HepG2 (cell line): ENCODE data around the gene VMO1. TPM values are rescaled to one million over a fixed set of nuclear protein-coding genes. Genes with fewer than 3 reads are reported as not detected.
A peak's percentile ranks its signal among the peaks of the same experiment; 100 is the strongest.

Source experiments
- ATF7-NPFF ChIP-seq: sonication (generic); formaldehyde crosslinking; IDR thresholded peaks from 2 replicates; pipeline ENCODE4 v1.8.1; 2023; ENCODE audit warnings: mild to moderate bottlenecking, low read depth, missing genetic modification reagents, moderate library complexity
- CAMTA2 ChIP-seq: sonication (generic); formaldehyde crosslinking; IDR thresholded peaks from 2 replicates; pipeline ENCODE4 v1.4.0; 2020; ENCODE audit warnings: mild to moderate bottlenecking, missing genetic modification reagents, borderline replicate concordance
- ERF ChIP-seq: IDR thresholded peaks from 2 replicates; pipeline ENCODE4 v1.6.1; 2018; ENCODE audit warnings: missing biosample characterization, missing genetic modification reagents
- HES4 ChIP-seq: sonication (generic); formaldehyde crosslinking; IDR thresholded peaks from 2 replicates; pipeline ENCODE4 v1.9.0; 2021; ENCODE audit warnings: mild to moderate bottlenecking, missing genetic modification reagents, borderline replicate concordance
- MBD4 ChIP-seq: IDR thresholded peaks from 2 replicates; pipeline ENCODE4 v1.6.1; 2012; ENCODE audit warnings: low read length, inconsistent platforms, borderline replicate concordance
- NBN ChIP-seq: fragments of 450-650 bp; conservative IDR thresholded peaks from 2 replicates; pipeline ENCODE4 v1.6.1; 2017
- NFIC ChIP-seq: IDR thresholded peaks from 2 replicates; pipeline ENCODE4 v1.6.1; 2012; ENCODE audit warnings: mild to moderate bottlenecking, low read length, inconsistent platforms
- ONECUT2 ChIP-seq: sonication (generic); formaldehyde crosslinking; IDR thresholded peaks from 2 replicates; pipeline ENCODE4 v1.4.0; 2020; ENCODE audit warnings: missing genetic modification reagents
- PAF1 ChIP-seq: IDR thresholded peaks from 2 replicates; pipeline ENCODE4 v1.6.1; 2016; ENCODE audit warnings: missing genetic modification reagents, missing compliant biosample characterization
- SMAD9 ChIP-seq: sonication (generic); formaldehyde crosslinking; IDR thresholded peaks from 2 replicates; pipeline ENCODE4 v1.5.1; 2020; ENCODE audit warnings: mild to moderate bottlenecking, missing genetic modification reagents
- SRSF1 ChIP-seq: fragments of 200-400 bp; formaldehyde crosslinking; optimal IDR thresholded peaks from 2 replicates; pipeline ENCODE3; 2017; ENCODE audit warnings: mild to moderate bottlenecking, low read depth, low read length, moderate library complexity
- TCF7L2 ChIP-seq: IDR thresholded peaks from 2 replicates; pipeline ENCODE4 v1.6.1; 2011; ENCODE audit warnings: mild to moderate bottlenecking, low read depth, low read length, moderate library complexity
- ZFP62 ChIP-seq: sonication (generic); formaldehyde crosslinking; IDR thresholded peaks from 2 replicates; pipeline ENCODE4 v1.4.0; 2020; ENCODE audit warnings: missing genetic modification reagents
- ZKSCAN8 ChIP-seq: IDR thresholded peaks from 2 replicates; pipeline ENCODE4 v1.6.1; 2016; ENCODE audit warnings: borderline replicate concordance, missing genetic modification reagents, missing compliant biosample characterization
- ZNF160 ChIP-seq: sonication (generic); formaldehyde crosslinking; IDR thresholded peaks from 2 replicates; pipeline ENCODE4 v1.8.0; 2022; ENCODE audit warnings: mild to moderate bottlenecking, inconsistent platforms, missing genetic modification reagents
- ZNF367 ChIP-seq: sonication (generic); formaldehyde crosslinking; IDR thresholded peaks from 2 replicates; pipeline ENCODE4 v1.4.0; 2020; ENCODE audit warnings: missing genetic modification reagents, borderline replicate concordance
- ZNF446 ChIP-seq: sonication (generic); formaldehyde crosslinking; IDR thresholded peaks from 2 replicates; pipeline ENCODE4 v1.5.0; 2020; ENCODE audit warnings: mild to moderate bottlenecking, missing genetic modification reagents
- ZNF552 ChIP-seq: sonication (generic); formaldehyde crosslinking; IDR thresholded peaks from 2 replicates; pipeline ENCODE4 v1.9.0; 2022; ENCODE audit warnings: missing genetic modification reagents, mild to moderate bottlenecking, borderline replicate concordance
- ZNF850 ChIP-seq: sonication (generic); formaldehyde crosslinking; conservative IDR thresholded peaks from 2 replicates; pipeline ENCODE4 v1.9.0; 2021; ENCODE audit warnings: mild to moderate bottlenecking, missing genetic modification reagents
- polyA plus RNA-seq, 8 experiments: library from polyadenylated mRNA; depleted of rRNA in 3 of 8; stranded (reverse) in 7 of 8; unstranded in 1 of 8; fragments of >200 nt; fragmentation: Illumina TruSeq in 4 of 8; extraction: Trizol in 4 of 8; gene quantifications; 2 replicates each; pipeline versions ENCODE4 v1.2.1 to v1.2.3, GENCODE V29; 2011 to 2016; ENCODE audit warnings: low read depth in 4 of 8, missing spikeins in 1 of 8, mixed read lengths in 1 of 8; ENCODE audit not compliant: insufficient read depth in 1 of 8
- total RNA-seq, 5 experiments: library from RNA; depleted of rRNA; stranded (reverse); fragments of >200 nt; fragmentation: Illumina TruSeq; extraction: Trizol; gene quantifications; 2 replicates each; pipeline ENCODE4 v1.2.3, GENCODE V29; 2016; ENCODE audit warnings: low read depth in 1 of 5
- TF ChIP-seq, protein P1 (sequence below): sonication (generic); formaldehyde crosslinking; IDR thresholded peaks from 2 replicates; pipeline ENCODE4 v1.4.0; 2020; ENCODE audit warnings: missing genetic modification reagents
- TF ChIP-seq, protein P2 (sequence below): sonication (generic); formaldehyde crosslinking; conservative IDR thresholded peaks from 2 replicates; pipeline ENCODE4 v1.4.0; 2020; ENCODE audit warnings: missing genetic modification reagents
- TF ChIP-seq, protein P3 (sequence below): sonication (generic); formaldehyde crosslinking; IDR thresholded peaks from 2 replicates; pipeline ENCODE4 v1.5.0; 2020; ENCODE audit warnings: mild to moderate bottlenecking, missing genetic modification reagents

Gene VMO1
- total and polyA plus RNA-seq, 2 of the 13 experiments (the other 11 are each of a cell fraction or from before 2014, with no cell fraction given): not detected

DNA sequence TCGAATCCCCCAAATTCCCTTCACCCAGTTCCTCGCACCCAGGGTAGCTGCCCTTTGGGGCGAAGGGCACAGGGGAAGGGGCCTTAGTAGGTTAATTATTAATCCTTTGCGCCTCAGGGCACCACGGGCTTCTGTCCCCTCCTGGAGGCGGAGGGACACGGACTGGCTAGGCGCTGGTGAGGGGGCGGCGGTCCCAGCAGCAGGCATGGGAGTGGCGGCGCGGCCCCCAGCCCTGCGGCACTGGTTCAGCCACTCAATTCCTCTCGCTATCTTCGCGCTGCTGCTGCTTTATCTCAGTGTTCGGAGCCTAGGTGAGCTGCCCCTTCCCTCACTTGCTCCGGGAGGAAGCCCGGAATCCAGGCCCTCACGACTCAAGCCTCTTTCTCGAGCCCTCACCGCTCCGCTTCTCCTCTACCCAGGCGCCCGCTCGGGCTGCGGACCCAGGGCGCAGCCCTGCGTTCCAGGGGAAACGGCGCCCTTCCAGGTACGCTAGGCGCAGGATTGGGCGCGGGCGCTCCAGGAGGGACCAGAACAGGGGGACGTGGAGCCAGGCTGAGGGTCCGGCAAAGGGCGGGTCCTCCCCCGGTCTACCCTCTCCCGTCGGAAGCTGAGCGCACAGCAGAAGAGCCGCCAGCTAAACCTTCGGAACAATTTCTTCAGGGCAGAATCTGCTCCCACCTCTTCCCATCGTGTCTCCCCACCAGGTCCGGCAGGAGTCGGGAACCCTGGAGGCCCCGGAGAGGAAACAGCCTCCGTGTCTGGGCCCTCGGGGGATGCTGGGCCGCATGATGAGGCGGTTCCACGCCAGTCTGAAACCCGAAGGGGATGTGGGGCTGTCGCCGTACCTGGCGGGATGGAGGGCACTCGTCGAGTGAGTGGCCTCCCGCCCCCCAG lies 2.9 kb upstream of the VMO1 start, which contains the start of gene GLTPD2 (continued):
- TF ChIP-seq, protein P1, sequence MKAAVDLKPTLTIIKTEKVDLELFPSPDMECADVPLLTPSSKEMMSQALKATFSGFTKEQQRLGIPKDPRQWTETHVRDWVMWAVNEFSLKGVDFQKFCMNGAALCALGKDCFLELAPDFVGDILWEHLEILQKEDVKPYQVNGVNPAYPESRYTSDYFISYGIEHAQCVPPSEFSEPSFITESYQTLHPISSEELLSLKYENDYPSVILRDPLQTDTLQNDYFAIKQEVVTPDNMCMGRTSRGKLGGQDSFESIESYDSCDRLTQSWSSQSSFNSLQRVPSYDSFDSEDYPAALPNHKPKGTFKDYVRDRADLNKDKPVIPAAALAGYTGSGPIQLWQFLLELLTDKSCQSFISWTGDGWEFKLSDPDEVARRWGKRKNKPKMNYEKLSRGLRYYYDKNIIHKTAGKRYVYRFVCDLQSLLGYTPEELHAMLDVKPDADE: no peak
- TF ChIP-seq ZFP62 (CRISPR knock-in tag) (no peak), ZNF160 (CRISPR knock-in tag) (no peak), HES4 (CRISPR knock-in tag) (no peak), ZNF367 (CRISPR knock-in tag) (0 out of 2 replicates have a peak, but pooled peaks have one; percentile 38), CAMTA2 (CRISPR knock-in tag) (0 out of 2 replicates have a peak, but pooled peaks have one; percentile 83), ONECUT2 (no peak), MBD4 (no peak), SMAD9 (CRISPR knock-in tag) (no peak), ZNF850 (CRISPR knock-in tag) (no peak), ZNF446 (no peak), NFIC (no peak), NBN (no peak), SRSF1 (peak; percentile 38), PAF1 (no peak), ZNF552 (CRISPR knock-in tag) (0 out of 2 replicates have a peak, but pooled peaks have one; percentile 63), TCF7L2 (no peak), ATF7-NPFF (CRISPR knock-in tag) (no peak; the same call in 1 of the 2 replicates), ZKSCAN8 (CRISPR knock-in tag) (0 out of 2 replicates have a peak, but pooled peaks have one; percentile 22), ERF (CRISPR knock-in tag) (peak; percentile 83)
- TF ChIP-seq, protein P2, sequence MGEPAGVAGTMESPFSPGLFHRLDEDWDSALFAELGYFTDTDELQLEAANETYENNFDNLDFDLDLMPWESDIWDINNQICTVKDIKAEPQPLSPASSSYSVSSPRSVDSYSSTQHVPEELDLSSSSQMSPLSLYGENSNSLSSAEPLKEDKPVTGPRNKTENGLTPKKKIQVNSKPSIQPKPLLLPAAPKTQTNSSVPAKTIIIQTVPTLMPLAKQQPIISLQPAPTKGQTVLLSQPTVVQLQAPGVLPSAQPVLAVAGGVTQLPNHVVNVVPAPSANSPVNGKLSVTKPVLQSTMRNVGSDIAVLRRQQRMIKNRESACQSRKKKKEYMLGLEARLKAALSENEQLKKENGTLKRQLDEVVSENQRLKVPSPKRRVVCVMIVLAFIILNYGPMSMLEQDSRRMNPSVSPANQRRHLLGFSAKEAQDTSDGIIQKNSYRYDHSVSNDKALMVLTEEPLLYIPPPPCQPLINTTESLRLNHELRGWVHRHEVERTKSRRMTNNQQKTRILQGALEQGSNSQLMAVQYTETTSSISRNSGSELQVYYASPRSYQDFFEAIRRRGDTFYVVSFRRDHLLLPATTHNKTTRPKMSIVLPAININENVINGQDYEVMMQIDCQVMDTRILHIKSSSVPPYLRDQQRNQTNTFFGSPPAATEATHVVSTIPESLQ (CRISPR knock-in tag): no peak
- TF ChIP-seq, protein P3, sequence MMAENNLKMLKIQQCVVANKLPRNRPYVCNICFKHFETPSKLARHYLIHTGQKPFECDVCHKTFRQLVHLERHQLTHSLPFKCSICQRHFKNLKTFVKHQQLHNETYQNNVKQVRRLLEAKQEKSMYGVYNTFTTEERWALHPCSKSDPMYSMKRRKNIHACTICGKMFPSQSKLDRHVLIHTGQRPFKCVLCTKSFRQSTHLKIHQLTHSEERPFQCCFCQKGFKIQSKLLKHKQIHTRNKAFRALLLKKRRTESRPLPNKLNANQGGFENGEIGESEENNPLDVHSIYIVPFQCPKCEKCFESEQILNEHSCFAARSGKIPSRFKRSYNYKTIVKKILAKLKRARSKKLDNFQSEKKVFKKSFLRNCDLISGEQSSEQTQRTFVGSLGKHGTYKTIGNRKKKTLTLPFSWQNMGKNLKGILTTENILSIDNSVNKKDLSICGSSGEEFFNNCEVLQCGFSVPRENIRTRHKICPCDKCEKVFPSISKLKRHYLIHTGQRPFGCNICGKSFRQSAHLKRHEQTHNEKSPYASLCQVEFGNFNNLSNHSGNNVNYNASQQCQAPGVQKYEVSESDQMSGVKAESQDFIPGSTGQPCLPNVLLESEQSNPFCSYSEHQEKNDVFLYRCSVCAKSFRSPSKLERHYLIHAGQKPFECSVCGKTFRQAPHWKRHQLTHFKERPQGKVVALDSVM: no peak; the same call in 1 of the 2 replicates
